NCI-H82 treated with DMSO at 0.1 percent for 48 hours (cell line): ENCODE results near the gene AGAP1.

Source experiments
- DNase-seq: peaks from one replicate; lab custom pipeline; 2025; ENCODE audit not compliant: unreplicated experiment; lab: John Stamatoyannopoulos, UW

Gene AGAP1

DNA sequence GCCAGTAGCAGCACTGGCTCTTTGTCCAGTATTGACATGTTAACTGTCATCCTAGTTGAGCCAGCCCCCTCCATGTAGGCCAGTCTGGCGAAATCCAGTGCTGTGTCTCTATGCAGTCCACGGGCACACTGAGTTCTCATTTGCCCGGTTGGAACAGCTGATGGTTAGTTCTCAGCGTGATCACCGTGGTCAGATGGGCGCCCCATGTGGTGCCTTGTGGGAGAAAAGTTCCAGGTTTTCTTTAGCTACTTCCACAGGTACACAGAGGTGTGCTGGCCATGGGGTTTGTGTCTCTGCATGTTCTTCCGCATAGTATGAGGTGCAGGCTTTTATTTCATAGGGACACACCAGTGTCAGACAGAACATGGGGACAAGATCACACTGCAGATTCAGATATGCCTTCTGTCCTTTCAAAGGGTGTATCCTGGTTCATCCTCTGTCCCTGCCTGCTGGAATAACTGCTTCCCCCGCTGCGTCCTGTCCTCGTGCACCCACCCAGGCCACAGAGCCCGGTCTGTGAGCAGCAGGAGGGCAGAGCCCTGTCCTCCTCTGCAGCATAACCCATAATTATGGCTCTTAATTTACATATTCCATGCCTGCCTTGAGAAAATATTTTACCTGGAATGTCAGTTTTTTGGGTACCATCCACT is 340.3 kb downstream of the AGAP1 start:
- no peak for DNase-seq

DNA sequence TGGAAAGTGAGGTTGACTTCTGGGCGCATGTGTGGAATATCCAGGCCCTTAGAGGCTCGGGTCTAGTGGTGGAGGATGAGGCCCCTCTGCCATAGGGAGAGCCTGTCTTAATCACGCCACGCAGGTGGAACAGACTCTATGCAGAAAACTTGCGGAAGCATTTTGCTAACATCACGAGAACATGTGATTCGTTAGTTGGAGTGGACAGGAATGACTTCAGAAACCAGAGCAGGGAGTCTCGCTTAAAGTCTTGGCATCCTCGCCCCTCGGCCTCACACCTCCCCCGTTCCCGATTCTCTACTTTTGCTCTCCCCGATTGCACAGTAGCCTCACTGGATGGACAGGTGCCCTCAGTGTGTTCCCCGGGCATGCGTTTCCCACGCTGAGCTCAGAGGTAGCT is 340.9 kb downstream of the AGAP1 start:
- no peak for DNase-seq

DNA sequence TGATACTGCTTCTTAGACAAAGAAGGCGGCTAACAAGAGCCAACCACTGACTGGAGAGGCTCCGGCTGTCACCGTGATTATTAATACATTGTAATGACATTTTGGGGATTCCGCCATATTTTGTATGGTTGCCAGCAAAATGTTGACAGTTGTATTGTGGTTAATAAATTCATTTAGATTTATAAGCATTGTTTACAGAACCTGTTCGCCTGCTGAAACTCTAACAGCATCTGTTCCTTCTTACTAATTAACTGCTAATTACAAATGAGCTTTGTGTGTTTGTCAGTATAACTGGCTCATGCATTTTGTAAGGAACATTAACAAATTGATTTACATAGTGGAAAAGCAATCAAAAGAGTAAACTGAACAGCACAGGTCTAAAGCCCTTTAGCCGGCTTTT is 342.0 kb downstream of the AGAP1 start:
- DNase-seq: no peak

DNA sequence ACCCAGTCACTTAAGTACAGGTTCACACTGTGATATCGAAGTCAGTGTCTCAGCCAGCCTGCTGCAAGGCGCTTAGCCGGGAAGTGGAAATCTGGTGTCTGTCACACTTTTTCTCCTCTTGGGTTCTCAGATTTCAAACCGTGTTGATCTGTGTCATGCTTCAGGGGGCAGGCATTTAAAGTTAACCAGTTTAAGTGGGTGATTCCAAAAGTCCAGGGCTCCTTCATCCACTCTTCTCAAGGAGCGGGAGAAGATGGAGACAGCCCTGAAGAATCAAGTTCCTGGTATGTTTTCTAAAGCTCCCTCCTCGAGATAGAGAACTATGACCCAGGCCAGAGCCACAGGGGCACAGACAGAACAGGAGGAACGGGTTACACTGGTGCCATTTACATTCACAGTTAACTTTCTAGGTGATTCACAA is 342.7 kb downstream of the AGAP1 start:
- DNase-seq: no peak

DNA sequence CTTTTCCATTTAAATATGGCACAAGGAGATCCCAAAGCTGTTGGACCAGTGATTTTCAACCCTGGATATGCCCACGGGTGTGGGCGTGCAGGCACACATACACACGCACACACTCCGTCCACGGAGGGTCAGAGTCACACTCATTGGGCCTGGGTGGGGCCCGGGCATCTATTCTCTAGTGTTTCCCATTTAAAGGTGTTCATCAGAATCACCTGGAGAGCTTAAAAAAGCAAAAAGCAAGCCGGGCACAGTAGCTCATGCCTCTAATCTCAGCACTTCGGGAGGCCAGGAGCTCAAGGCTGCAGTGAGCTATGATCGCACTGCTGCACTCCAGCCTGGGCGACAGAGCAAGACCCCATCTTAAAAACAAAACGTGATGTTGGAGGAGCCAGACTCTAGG is 345.4 kb downstream of the AGAP1 start:
- DNase-seq: no peak

DNA sequence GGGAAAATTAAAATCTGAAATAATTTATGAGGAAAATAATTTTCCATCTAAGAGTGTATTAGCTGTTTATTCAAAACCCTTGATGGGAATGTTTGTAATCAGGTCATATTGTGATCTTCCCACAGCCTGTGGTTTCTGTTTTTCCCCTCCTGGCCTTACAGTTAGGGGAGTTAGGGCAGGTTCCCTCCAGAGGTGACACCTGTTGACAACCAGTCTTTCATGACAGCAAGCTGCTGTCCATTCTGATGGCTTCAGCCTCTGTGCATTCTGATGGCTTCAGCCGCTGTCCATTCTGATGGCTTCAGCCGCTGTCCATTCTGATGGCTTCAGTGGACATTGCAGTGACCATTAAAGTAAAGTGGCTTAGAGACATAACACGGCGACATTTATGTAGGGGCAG is 346.1 kb downstream of the AGAP1 start:
- no peak for DNase-seq

DNA sequence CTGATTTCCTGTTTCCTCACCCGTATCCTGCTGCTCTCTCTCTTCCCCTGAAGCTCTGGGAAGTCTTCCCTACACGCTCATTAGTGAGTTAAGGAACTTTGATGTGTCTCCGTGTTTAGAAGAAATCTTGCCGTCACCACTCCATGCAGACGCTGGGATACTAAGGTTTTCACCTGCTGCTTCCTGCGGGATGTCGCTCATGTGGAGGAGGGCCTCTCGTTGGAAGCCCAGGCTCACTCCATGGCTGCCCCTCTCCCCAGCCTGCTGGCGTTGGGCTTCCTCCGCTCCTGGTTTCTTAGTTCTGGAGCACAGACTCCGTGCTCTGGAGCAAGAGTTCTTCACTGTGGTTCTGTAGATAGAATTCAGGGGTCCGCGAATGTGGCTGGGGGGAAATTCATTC is 348.0 kb downstream of the AGAP1 start:
- DNase-seq: no peak

DNA sequence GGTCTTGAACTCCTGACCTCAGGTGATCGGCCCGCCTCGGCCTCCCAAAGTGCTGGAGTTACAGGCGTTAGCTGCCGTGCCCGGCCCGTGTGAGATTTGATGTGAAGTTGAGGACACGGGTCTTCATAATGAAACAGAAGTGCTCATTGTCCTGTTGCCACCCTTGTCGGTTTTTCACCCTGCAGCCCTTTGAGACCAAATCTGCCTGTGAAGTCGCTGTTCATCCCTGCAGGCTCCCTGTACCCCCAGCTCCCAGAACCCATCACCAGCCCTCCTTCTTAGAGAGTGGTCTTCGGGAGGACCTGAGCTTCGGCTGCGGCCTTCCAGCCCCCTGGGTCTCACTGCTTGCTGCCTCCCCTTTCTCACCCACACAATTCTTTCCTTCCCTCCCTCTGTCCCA is 349.1 kb downstream of the AGAP1 start:
- DNase-seq: no peak

DNA sequence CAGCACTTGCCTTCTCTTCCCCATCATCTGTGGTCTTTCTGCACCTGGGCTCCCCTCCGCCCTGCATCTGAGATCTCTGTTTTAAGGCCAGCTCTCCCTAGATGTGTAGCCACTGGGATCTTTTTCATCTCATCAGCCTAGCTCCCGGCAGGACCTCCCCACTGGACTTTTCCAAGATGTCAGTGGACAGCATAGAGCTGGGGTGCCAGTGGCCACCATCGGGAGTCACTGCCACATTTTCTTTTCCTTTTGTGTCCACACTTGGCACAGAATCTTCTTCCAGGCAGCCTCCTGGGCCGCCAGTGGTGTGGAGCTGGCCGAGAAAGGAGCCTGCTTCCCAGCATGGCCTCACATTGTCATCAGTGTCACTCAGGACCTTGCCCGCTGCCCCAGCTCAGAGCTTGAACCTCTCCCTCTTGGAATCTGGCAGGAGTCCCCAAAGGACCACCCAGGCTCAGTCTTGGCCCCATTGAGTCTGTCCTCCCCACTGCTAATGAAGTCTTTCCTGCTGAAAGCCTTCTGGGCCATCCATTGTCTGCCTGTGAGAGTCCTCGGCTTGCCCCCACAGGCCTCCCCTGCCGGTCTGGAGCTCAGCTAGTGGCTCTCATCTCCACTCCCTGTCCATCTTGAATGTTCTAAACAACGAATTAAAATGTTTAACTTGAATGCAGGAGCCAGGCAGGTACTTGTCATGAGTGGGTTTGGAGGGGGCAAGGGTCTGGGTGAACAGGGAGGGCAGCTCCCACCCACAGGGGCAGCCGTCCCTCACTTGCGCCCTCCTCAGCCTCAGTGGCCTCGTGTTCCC is 349.9 kb downstream of the AGAP1 start:
- no peak for DNase-seq

DNA sequence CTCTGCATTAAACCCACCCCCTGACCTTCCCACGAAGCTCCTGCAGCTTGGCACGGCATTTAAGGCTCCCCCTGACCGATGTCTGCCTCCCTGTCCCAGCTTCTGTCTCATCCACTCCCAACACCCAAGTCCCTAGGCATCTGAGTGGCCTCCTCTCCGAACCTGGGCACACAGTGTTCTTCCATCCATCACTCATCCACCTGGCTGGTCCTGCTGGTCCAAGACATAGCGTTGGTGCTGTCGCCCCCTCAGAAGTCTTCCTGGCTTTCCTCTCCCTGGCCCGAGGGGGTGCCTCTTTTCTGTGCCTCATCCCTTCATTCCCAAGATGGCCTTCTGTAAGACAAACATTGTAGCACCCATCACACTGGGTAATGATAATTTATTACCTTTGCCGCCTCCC is 350.7 kb downstream of the AGAP1 start:
- no peak for DNase-seq

DNA sequence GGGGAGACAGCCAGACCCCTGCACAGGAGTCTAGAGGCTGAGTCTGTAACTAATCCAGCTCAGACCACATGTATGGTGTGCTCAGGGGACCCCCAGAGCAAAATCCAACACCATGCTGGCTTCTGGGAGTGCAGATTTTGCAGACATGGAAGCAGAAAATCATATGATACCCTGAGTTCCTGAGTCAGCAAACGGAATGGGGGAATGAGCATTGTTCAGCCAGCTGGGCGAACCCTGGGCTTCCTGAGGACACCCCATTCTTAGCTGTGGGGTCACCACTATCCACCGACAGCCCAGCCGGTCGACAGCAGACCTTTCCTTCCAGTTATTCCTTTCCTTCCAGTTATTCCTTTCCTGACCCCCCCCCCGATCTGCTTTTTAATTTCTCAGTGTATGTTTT is 351.4 kb downstream of the AGAP1 start:
- no peak for DNase-seq

DNA sequence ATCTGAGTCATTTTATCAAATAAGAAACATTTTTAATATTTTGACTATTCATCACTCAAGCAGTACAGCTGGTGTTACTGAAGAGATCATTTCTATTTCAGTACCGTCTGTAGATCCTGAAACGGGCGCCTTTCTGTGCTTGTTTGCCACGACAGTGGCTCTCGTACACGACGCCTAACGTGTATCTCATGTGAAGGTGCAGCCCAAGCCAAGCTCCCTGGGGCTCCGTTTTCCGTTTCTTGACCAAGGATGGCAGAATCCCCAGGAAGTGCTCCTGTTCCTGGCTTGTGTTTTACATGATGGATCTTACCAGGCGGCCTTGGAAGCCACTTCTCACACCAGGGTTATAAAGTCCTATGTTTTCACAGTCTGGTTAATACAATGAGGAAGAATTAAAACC is 353.7 kb downstream of the AGAP1 start:
- DNase-seq: no peak

DNA sequence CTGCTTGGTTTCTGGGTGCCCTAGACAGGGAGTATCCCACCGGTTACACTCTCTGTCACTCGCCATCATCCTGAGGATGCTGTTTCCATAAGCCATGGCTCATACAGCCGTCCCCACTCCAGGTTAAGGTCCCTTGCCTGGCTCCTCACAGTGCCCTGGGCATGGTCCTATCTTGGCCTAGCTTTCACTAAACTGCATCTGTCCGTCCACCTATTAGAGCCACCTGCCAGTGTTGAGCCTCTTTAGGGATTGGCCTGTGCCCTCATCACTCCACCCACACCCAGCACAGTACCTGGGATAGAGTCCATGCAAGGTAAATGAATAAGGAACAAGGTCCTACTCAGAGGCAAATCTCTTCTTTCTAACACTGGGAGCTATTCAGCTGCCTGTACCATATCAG is 354.2 kb downstream of the AGAP1 start:
- DNase-seq: no peak

DNA sequence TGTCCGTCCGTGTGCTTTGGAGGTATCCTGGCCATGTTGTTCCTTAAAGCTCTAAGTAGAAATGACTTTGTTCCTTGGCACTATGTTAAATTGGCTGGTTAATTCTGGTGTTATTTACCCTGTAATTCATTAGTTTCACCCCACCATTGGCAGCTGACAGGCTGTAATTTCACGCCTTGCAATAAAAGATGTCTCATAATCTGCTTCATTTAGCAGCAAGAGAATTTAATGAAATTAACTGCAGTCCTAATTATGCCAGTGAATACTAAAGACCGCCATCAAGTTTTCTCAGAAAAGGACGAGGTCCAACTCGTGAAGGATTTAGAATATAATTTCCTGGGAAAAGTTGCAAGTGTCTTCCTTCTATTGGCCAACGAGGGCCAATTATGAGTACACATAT is 355.1 kb downstream of the AGAP1 start:
- no peak for DNase-seq

DNA sequence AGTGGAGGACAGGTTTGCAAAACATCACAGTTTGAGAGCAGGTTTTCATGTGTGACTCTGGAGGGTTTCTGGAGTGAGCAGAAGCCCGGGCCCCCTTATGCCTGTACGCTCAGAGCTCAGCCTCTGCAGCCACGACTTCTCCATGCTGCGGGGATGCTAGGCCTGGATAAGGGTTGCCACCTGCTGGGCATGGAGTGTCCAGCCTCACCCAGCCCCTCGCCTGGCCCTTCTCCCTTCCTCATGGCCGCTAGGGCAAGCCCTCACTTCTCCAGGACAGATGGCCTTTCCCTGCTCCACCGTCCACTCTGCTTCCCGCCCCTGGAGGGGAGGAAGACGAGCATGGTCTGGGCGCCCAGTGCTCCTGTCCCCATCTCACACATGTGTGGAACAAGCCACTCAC is 355.6 kb downstream of the AGAP1 start:
- no peak for DNase-seq

DNA sequence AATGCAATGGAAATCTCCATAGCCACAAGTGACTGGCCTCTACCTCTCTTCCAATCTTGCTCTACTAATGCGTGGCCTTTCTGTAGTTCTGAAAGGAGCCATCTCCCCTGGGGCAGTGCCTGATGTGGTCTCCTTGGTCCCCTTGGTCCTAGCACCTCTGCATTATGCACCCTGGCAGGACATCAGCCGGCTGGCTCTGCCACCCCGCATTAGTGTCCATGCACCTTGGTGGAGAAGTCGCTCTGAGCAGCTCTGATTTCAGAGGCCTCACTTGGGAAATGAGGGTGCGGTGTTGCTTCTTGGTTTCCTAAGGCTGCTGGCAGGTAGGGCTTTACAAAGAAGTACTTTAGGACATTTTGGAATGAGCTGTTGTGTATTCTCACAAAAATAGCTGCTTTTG is 356.4 kb downstream of the AGAP1 start:
- DNase-seq: no peak

DNA sequence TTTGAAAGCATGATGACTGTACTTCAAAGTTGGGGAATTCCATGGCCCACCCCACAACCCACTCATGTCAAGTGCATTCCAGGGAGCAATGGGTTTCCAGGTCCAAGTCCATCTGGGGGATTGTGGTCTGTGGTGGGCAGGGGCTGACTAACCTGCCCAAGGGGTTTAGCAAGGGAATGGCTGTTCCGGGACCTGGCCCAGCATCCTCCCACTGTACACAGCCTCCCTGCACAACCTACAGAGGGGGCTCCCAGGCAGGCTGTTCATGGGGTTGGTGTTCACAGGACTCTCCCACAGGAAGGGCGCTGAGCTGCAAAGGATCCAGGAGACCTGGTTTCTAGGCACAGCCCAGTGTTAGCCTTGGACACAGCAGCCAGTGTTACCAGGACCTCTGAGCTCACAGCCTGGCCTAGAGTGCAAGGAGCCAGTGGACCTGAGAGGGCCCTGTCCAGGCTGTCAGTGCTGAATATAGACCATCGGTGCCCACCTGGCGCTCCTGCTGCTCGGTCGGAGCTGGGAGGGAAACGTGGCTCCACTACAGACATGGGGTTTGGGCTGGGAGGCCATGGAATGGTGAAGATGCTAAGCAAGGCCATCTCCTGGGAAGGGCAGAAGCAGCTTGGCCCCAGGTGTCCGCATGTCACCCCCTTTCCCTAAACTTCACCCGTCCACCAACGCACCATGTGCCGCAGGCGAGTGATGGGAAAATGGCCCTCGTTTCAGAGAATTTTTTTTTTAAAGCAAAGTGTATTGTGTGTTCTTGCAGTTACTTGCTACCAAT is 357.1 kb downstream of the AGAP1 start:
- DNase-seq: no peak

DNA sequence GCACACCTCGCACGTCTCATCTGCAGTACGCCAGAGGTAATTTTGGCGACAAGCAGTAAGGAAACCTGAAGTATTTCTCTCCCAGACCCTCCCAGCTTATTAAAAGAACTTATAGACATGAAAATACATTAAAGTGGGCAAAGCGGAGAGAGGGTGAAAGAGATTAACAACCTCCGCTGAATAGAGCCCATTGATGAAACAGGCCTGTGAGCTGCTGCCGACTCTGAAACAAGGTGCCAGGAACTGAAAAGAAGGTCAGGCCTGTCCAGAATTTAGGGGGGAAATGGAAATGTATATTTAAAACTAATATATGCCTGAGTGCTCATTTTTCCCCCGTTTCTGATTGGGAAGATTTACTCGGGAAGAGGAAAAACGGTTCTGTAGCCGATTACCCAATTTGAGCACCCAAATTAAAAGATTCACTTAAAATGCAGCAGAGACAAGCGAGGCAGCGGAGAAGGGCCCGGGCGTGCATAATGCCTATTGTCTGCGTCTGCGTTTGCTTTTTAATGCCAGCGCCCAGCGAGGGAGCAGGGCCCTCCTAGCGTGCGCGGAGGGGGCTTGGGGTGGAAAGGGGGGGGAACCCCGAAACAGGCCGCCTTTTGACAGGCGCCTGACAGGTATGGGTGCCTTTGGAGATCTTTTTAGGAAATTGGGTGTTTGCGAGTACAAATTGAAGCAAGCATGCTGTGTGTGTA is 358.1 kb downstream of the AGAP1 start:
- no peak for DNase-seq

DNA sequence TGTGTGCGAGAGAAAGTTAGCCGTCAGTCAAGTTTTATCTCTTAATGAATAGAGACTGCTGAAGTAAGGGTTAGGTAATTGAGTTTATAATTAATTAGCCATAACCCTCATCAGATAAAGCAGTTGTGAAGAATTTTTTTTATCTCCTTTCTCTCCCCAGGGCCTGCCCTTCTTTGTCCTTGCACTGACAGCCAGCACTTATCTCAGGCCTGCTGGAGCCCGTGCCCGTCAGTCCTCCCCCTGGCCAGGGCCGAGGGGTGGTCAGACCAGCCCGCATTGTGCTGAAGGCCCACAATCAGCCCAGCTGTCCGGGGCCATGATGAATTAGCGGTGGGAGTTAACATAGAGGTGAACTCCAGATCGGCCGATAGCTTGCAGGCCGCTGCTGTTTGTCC is 358.7 kb downstream of the AGAP1 start:
- no peak for DNase-seq

DNA sequence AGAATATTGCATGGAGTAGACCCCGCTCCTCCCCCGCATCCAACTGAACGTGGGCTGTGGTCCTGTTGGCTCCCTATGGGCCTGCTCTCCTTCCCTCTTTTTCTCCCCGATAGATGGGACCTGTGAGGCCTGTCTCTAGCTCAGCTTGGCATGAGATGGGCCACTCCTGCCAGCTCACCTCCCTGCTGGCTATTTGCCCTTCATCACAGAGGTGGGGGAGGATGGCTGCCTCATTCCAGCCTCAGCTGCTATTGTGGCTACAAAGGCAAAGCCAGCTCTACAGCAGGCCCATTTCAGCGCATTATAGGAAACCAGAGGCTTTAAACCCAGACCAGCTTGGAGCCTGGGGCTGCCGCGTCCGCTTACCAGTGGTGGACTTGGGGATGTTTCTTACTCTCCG is 360.4 kb downstream of the AGAP1 start:
- no peak for DNase-seq

DNA sequence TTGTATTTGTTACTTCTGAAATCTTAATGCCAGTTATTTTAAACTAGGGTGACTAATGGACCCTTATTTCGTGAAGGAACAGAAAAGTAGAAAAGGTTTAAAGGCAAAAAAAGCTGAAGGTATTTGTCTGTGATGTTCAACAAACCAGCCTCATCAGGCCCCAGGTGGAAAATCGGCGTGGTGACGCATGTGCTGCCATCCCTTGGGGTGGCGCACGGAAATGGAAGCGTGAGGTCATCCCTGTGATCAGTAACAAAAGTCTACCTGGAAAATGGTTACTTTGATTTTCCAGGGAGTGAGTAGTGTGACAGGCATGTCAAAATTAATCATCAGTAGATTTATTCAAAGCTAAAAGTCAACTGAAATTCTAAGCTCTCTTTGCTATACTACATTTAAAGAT is 361.2 kb downstream of the AGAP1 start:
- no peak for DNase-seq
